CD4-positive, alpha-beta T cell treated with Interferon gamma for 1 hour (primary cell): ENCODE data around the gene NEK1.

Source experiments
- DNase-seq: peaks from one replicate; pipeline ENCODE4 v3.0.0-alpha.2; 2020

NEK1 gene

GRCh38 chr4:169352360-169352759, 260.0 kb downstream of the NEK1 start:
- no peak for DNase-seq

DNA sequence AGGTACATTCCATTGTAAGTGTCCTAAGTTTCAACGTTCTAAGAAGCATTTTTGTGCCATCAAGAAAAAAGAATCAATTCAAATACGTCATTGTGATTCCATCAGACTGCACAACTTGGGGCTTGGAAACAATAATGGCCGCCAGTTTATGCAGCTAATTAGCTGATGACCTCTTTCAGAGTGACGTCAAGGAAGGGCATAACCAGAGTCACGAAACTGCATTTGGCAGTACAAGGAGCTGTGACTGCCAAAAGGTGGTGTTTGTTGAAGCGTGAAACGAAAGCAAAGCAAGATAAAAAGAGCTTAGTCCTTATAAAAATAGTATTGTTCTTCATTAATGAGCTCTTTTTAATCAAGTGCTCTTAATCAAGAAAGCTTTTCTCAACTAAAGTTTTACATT, 260.5 kb downstream of the NEK1 start:
- DNase-seq: no peak

- no peak for DNase-seq
These were observed 263.8 kb downstream of the NEK1 start for GRCh38 chr4:169348541-169348940.

DNA sequence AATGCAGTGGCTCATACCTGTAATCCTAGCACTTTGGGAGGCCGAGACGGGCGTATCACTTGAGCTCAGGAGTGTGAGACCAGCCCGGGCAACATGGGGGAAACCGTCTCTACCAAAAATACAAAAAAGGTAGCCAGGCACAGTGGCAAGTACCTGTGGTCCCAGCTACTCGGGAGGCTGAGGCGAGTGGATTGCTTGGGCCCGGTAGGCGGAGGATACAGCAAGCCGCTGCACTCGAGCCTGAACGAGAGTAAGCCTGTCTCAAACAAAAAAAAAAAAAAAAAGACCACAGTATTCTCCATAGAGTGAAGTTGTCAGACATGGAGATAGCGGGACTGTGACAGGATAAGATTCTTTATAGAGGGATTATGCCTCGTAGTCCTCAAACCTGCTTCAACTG, 265.5 kb downstream of the NEK1 start:
- no peak for DNase-seq

DNA sequence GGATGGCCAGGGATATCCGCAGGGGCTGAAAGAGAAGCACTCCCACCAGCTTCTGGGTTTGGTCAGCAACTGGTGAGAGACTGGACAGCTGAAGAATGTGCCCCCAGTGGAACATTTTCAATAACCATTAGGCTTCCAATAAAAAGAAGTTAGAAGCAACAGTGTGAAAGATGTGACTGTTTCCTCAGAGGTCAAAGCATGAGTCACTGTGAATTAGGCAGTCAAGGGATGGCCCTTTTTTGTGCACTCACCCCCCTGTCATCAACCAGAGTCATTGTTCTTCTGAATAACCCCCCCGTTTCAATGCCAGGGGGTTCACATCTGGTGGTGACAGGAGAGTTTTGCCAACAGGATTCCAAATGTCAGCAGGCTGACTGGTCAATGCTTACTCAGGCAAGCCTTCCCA, 267.1 kb downstream of the NEK1 start:
- DNase-seq: no peak
